LHCN-M2 (cell line): ENCODE measurements around the gene CYP20A1. TPM values are rescaled to one million over a fixed set of nuclear protein-coding genes. Genes with fewer than 3 reads are reported as not detected.
"Not testable (repeated sequence)": the region's sequence is repeated elsewhere in the genome, so short reads cannot be mapped to it uniquely, and the experiment has no call there.

Experiments used
- DNase-seq: peaks from one replicate; pipeline ENCODE4 v3.0.0-alpha.2; 2012; ENCODE audit warnings: low read depth
- polyA plus RNA-seq: library from polyadenylated mRNA; unstranded; fragments of >200 nt; gene quantifications from one replicate; pipeline ENCODE4 v1.2.1, GENCODE V29; 2012; ENCODE audit warnings: missing spikeins
- total RNA-seq: library from RNA; depleted of rRNA; stranded (reverse); fragments of >200 nt; gene quantifications from 2 replicates; pipeline ENCODE4 v1.2.3, GENCODE V29; 2014; rRNA removed

Gene CYP20A1
- total RNA-seq: 24.8 and 26.1 TPM in 2 replicates
- polyA plus RNA-seq: 9.3 TPM

- DNase-seq: peak; percentile 93
Observed at GRCh38 chr2:203238704-203239526, at the start of gene CYP20A1. CYP20A1 (plus strand) TSS chr2:203239018; CDS start chr2:203239063, 45 bp downstream.

GRCh38 chr2:203190547-203190946, 48.3 kb upstream of the CYP20A1 start:
- not testable (repeated sequence) for DNase-seq

- not testable (repeated sequence) for DNase-seq
Observed at GRCh38 chr2:203191026-203191425, 47.8 kb upstream of the CYP20A1 start.

- no peak for DNase-seq
Observed at GRCh38 chr2:203191961-203192360, 46.9 kb upstream of the CYP20A1 start.

- peak; percentile 13 for DNase-seq
Observed at GRCh38 chr2:203195331-203196036, 43.3 kb upstream of the CYP20A1 start.

- no peak for DNase-seq
Observed at GRCh38 chr2:203200866-203201265, 38.0 kb upstream of the CYP20A1 start.

- DNase-seq: no peak
Observed at GRCh38 chr2:203201426-203201825, 37.4 kb upstream of the CYP20A1 start.

GRCh38 chr2:203209538-203209937, 29.3 kb upstream of the CYP20A1 start:
- peak; percentile 8 for DNase-seq

- peak; percentile 12 for DNase-seq
Observed at GRCh38 chr2:203225423-203226039, 13.3 kb upstream of the CYP20A1 start.

GRCh38 chr2:203229674-203230073, 9.1 kb upstream of the CYP20A1 start:
- DNase-seq: not testable (repeated sequence)

- DNase-seq: no peak
Observed at GRCh38 chr2:203237346-203238238, 1.2 kb upstream of the CYP20A1 start.

- DNase-seq: no peak
Observed at GRCh38 chr2:203238292-203238703, 520 bp upstream of the CYP20A1 start.

- no peak for DNase-seq
Observed at GRCh38 chr2:203240491-203240890, 1.7 kb downstream of the CYP20A1 start.

- no peak for DNase-seq
Observed at GRCh38 chr2:203242518-203242917, 3.7 kb downstream of the CYP20A1 start.

- no peak for DNase-seq
Observed at GRCh38 chr2:203246646-203247045, 7.8 kb downstream of the CYP20A1 start.

GRCh38 chr2:203252818-203253217, 14.0 kb downstream of the CYP20A1 start:
- DNase-seq: no peak

- not testable (repeated sequence) for DNase-seq
Observed at GRCh38 chr2:203253422-203254095, 14.7 kb downstream of the CYP20A1 start.

- DNase-seq: no peak
Observed at GRCh38 chr2:203261326-203262159, 22.7 kb downstream of the CYP20A1 start.

GRCh38 chr2:203279288-203279687, 40.5 kb downstream of the CYP20A1 start:
- no peak for DNase-seq
